Astrocyte of the hippocampus (primary cell): ENCODE measurements around the gene AACS.

Experiments
- DNase-seq: peaks from one replicate; pipeline ENCODE4 v3.0.0; 2011; ENCODE audit warnings: low read depth, low spot score

AACS gene

DNA sequence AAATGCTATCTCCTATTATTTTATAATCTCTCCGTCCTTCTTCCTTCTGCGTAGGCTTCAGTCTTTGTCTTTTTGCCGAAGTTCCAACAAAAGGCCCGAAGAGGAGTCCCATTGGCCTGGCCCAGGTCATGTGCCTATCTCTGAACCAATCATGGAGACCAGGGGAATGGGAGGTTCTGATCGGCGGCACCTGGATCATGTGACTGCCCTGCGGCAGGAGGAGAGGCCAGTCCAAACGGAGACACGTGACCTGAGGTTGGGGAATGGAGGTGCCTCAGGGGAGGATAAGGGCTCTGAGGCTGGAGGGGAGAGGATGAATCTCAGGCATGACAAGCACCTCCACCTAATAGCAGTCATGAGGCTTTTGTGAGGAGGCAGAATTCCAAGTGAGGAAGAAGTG lies 86.0 kb downstream of the AACS start:
- no peak for DNase-seq

DNA sequence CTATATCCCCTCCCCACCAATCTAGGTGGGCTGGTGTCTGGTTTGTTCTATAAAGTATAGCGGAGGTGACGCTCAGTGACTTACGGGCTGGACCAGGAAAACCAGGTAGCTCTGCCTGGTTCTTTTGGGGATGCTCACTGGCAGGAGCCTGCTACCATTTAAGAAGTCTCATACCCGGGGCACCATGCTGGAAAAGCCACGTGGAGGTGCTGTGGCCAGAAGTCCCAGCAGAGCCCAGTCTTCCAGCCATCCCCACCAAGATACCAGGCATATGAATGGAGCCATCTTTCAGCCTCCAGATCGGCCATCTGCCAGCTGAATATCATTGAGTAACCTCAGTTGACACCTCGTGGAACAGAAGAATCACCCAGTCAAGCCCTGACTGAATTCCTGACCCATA lies 87.2 kb downstream of the AACS start:
- DNase-seq = no peak

DNA sequence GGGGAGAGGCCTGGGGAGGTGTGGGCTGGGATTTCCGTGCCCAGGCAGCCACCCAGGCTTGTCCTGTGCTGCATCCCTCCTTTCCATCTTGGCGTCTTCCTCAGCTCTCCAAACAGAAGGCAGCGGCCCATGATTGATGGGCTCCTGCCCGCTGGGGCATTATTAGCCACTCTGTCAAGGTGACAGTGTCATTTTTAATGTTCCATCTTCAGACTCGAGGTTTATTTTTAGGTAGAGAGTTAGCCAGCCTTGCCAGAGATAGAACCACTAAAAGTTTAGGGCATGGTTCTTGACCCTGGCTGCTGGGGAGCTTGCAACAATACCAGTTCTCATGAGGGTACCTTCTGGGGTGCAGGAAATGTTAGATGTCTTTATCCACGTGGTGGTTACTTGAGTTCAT lies 90.1 kb downstream of the AACS start:
- no peak for DNase-seq

DNA sequence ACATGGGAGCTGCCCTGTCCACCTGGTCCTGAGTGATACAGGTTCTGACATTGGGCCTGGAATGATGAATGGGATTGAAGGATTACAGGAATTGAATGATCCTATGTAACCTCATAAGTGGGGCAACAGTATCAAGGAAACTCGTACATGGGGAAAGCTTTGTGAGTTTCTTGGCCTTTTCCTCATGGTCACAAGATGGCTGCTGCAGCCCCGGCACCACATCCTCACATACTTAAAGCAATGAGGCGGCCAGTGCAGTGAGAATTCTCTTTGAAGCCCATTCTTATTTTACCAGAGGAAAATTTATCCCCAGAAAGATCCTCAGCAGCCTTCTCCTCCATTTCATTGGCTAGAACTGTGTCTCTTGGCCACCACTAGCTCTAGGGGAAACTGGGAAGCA lies 91.9 kb downstream of the AACS start:
- no peak for DNase-seq

DNA sequence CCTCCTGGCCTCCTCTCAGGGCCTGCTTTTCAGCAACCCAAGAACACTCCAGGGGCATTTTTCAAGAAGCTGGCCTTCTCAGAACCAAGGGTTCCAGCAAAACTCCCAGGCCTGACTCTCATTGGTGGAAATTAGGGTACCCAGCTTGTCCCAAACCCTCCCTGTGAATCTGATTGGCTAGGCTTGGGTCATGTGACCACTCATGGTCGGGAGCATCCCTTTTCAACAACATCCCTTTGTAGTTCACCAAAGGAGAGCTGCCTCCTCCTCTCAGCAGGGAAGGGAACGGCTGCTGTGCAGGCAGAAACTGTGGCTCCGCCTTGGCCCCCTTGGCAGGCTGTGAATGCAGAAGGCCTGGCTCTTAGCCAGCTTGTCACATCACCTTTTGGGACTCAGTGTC lies 94.5 kb downstream of the AACS start:
- no peak for DNase-seq

DNA sequence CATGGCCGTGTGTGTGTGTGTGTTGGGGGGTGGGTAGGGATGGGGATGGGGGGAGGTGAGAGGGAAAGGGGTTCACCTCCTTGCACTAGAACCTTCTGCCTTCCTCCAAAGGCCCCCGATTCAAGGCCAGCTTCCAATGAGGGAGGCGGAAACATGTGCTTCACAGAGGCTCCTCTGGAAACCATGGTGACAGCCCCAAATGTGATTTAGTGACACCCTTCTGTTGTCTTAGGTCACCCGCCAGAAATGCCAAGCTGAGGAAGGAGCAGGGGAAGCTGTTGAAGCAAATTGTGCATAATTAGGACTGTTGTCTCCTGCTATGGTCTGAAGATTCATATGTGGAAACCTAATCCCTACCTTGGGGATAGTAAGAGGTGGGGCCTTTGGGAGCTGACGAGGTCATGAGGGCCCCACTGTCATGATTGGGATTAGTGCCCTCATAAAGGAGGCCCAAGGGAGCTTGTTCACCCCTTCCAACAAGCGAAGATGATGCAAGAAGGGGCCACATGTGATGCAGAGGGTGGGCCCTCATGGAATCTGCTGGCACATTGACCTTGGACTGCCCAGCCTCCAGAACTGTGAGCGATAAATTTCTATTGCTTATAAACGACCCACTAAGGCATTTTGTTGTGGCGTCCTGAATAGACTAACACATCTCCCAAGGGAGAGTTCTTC lies 95.2 kb downstream of the AACS start:
- no peak for DNase-seq

DNA sequence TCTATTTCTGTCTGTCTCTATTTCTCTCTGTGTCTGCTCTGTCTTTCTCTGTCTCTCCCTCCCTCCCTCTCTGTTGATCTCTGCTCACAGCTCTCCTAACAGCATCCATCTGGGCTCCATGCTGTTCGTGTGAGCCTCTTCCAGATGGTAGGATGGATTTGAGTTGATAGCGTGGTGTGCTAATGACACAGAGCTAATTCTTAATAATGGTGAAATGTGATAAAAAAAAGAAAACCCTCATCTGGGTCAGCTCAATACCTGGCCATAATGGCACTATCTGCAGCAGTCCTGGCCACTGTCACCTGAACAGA lies 96.4 kb downstream of the AACS start:
- no peak for DNase-seq

DNA sequence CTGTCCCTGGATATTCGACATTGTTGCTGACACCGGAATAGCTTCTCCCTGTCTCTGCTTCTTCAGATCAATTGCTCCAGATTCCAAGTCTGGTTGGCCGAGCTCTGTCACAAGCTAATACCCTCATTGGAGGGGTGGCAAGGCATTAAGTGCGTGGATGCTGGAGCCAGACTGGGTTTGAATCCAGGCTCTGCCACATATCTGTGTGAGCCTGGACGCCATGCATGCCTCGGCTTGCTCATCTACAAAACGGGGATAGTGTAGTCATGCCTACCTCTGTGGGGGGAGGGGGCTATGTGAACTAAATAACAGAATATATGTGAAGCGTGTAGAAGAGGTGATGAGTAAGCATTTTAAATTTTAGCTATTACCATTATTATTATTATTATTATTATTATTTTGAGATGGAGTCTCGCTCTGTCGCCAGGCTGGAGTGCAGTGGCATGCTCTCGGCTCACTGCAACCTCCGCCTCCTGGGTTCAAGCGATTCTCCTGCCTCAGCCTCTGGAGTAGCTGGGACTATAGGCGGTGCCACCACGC lies 97.3 kb downstream of the AACS start:
- DNase-seq = no peak

DNA sequence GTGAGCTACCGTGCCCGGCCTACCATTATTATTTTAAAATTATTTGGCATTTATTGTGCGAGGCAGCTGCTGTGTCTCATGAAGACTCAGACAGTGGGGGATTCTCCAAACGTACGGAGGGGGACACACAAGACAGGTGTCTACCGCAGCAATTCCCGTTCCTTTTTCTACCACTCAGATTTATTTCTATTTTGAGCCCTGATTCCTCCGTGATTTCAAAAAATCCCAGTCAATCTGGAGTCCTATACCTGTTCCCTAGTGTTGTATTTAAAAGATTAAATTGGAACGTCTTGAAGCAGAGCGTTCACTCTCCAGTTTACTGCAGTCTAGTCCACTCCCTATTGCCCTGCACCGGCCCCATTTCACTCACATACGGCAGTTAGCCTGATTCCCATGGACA lies 97.9 kb downstream of the AACS start:
- no peak for DNase-seq

DNA sequence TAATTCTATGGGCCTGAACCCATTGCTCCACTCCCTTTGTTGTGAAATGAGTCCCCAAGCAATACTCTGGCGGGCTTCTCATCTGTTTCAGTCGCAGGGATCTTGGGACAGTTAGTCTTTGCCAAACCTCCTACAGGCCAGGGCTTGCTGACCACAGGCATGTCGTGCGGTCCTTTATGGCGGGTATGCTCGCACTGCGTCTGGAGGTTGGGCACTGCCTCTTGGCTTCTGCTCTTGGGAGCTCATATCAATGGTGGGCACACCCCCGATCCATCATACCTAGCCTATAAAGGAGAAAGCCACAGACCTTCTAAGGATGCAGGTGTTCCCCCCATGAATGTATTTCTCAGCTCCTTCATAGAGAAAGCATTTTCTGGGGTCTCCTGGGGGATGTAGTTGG lies 99.3 kb downstream of the AACS start:
- DNase-seq = no peak

DNA sequence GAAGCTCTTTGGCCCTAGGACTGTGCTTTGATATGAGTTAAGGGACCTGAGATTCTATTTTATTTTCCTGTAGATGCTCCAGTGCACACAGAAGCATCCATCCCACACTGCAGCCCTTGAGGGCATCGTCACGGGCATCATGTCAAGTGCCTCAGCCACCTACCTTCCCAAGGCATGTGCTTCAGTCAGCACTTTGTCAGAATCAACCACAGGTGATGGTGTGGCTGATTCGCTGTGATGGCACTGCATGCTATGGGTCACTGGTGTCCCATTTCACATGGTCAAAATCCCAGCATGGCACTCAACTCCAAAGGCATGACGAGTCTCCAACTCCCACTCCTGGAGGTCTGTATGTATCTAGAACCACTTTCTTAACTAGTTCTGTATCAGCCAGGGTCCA lies 100.8 kb downstream of the AACS start:
- DNase-seq = no peak

DNA sequence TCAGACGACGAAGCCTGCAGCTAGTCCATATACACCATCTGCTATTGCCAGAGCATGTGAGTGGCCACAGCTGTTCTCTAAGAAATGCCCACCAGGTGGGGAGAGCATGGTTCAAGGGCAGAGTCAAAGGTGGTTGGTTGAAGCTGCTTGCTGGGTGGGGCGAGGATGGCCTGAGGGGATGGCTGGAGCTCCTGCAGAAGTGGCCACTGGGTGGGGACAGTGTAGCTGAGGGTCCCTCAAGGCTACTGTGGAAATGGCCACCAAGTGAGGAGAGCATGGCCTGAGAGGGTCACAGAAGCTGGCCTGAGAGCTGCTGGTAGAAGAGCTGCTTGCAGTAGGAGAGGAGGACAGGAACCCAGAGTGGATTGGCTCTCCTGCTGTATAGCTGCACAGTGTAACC lies 102.4 kb downstream of the AACS start:
- DNase-seq = no peak

DNA sequence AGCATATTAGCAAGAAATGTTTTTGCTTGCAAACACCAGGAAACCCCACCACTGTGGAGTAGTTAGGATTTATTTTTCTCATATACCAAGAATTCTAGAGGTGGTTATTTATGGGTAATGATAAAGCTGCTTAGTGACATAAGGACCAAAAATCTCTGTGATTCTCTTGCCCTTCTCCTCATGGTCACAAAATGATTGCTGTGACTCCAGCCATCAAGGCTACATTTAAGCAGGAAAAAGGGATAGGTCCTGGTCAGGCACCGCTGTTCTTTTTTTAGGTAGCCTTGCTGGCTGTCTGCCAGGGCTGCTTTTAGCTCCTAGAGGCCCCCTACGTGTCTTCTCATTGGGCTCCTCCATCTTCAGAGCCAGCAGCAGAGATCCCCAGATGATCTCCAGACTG lies 104.2 kb downstream of the AACS start:
- DNase-seq = no peak

DNA sequence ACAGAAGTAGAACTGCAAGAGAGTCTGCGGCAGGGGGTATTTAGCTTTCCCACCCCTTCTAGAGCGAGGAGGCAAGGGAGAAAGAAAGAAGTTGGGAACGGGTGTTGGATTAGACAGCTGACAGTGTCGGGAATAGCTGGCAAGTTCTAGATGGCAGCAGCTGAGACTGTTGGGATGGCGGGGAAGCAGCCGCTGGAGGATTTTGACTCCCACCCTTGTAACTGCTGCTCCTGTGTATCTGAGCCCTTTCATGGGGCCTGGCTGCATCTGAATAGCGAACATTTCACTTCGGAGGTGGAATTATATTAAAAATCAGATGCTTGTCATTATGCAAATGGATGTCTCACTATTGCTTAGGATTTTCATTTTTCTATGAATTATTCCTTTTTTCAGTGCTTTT lies 104.6 kb downstream of the AACS start:
- no peak for DNase-seq

DNA sequence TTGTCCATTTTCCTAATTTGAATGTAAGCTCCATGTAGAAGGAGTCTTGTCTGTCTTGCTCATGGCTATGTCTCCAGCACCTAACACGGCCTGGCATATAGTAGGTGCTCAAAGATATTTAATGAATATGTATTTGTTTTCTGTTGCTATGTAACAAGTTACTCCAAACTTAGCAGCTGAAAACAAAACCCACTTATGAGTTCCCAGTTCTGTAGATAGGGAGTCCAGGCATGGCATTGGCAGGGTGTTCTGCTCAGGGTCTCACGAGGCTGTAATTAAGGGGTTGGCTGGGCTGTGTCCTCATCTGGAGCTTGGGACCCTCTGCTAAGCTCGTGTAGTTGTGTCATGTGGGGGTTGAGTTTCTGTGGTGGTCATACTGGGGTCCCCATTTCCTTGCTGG lies 106.0 kb downstream of the AACS start:
- no peak for DNase-seq

DNA sequence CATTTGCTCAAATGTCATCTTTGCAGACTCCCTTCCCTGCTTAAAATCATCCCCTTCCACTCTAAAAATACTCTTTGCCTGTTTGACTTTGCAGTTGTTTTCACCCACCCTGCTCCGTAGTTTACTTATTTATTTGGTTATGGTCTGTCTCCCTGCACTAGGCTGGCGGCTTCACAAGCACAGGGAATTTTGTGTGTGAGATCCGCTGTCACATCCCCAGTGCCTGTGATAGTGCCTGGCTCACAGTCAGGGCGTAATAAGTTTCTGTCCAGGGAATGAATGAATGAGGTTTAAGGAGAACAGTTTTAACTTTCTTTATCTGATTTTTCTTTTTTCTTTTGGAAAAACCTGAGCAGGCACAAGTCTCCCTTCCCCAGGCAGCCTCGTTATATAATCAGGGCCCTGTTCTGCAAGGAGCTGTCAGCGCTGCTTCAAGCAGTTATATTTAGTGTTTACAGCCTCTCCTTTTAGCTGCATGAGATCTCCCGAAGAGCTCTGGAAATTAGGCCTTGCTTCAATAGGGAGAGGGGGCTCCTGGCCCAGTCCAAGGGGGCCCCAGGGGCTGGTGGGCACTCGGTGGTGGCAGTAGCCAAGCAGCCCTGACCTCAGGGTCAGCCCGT lies 107.1 kb downstream of the AACS start:
- no peak for DNase-seq

DNA sequence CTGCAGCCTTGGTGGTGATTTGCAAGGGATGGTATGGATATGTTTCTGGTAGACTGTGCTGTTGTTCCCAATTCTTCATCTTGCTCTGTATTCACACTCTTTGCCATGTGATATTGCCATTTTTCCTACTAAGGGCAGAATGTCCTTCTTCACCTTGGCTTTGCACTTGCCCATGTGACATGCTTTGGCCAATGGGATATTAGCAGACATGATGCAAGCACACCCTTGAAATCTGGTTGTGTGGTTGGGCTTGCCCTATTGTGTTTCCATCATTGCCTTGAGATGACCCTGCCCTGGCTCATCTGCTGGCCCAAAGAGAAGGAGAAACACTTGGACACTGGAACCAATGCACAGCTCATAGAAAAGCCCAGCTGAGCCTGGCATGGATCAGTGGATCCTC lies 110.3 kb downstream of the AACS start:
- DNase-seq = no peak

DNA sequence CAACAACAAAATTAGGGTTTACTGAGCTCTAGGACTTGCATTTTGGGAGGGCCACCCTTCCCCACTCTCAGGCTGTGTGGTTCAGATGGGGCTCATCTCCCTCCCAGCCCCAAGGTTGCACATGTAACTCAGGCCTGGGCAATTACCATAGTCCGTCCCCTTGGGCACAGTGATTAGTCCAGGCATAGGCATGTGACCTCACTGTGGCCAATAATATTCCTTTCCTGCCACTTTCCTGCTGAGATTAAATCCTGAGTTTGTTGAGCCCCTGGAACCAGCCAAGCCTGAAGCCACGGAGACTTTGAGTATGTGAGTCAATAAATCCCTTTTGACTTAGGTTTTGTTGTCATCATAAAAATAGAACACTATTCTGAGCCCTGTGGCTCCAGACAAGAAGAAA lies 113.0 kb downstream of the AACS start:
- DNase-seq = no peak

DNA sequence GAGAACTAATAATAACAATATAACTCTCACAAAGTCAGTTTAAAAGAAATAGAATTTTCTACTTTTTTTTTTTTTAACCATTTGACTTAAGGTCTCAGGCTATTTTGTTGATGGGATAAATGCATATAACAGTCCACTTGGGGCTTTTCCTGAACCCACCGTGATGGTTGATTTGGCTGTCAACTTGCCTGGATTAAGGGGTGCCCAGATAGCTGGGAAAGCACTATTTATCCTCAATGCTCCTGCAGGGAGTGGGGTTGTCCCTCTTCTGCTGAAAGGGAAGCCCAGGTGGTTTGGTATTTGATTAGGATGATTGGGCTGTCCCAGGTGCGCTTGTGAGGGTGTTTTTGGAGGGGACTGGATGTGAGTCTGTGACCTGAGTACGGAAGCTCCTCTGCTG lies 114.9 kb downstream of the AACS start:
- DNase-seq = no peak

DNA sequence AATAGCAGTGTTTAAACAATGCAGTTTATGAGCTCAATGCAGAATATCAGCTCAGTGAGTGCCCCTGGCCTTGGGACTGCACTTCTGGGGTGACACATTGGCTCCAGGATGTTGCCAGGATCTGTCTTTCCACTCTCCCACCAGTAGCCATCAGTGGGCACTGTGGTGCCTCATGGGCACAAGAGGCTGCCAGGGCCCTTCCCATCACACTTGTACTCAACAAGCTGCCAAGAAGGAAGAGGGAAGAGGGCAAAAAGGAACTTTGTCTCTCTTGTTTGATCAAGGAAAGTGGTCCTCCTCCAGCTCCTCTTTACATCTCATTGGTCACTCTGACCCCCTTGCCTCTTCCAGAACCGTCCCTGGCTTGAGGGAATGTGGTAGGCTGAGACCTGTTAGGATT lies 115.9 kb downstream of the AACS start:
- DNase-seq = no peak

DNA sequence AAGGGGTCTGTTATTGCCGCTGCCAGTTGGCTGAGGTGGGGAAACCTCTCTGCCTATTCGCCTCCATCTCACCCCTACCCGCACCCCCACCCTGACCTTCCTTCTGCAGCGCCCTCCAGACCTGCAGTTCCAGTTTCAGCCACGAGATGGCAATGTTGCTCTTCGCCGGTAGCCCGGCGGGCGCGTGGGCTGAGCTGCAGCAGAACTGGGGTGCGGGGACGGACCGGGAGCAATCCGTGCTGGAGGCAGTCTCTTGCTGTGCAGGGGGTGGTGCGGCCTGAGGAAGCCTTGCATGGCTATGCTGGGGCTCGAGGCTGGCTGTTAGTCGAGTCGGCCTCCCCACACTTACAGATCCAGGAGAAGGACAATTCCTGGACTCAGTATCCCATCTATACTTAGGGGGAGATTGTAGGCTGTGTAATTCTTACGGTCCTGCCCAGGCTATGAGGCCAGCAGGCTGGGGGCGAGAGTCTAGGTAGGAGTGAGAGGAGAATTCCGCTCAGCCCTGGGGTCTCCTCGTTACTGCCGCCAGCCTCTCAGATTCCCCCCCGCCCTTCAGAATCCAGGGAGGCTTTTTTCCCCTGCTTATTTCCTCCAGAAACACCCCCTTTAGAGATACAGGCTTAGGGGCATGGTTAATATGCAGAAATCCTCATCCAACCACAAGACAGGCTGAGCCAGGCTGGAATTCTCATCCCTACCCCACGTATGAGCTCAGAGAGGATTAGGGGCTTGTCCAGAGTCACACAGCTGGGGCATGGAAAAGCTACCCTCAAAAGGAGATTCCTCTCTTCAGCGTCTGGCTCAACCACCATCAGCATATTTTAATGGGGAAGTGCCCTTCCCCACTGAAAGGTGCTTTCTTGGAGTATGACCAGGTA lies 118.2 kb downstream of the AACS start:
- peak; percentile 92 for DNase-seq

DNA sequence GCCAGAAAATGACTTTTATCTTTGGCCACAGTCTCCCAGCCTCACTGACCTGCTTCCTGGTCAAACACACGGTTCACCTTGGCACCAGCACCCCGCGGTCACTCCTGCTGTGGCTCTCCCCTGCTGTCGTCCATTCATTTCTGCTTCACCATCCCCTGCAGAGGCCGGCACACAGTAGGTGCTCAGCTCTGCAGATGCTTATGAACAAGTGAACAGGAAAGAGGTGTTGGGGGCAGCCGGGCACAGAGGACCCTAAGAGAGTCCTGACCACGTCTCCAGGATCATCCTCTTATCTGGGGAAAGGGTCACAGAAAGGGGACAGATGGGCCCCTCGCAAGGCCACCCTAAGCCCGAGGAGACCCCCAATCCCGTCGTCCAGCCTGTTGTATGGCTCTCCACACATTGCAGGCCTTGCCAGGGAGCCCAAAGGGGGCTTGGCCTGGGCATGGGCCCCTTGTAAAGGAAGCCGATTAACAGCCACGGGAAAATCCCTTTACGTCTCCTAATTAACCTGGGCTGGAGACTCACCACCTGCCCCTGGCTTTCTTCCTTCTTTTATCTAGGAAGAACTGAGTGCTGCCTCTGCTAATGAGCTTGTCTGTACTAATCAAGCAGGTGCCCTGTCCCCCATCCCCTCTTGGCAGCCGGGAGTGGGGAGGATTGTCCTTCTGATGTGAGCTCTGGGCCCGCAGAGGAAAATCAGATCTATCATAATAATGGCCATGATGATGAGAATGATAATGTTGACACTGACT lies 119.2 kb downstream of the AACS start:
- no peak for DNase-seq
